Measurements from ENCODE around the gene GPBP1L1. TPM values are rescaled to one million over a fixed set of nuclear protein-coding genes. Genes with fewer than 3 reads are reported as not detected.
"Not testable (repeated sequence)": the region's sequence is repeated elsewhere in the genome, so short reads cannot be mapped to it uniquely, and the experiment has no call there.

Gene GPBP1L1
- total RNA-seq, 1 donor from 2014 or later, result 132 TPM

- peak; percentile 24 for DNase-seq (ENCODE audit: low spot score)
Observed at GRCh38 chr1:45679123-45679522, 7.2 kb downstream of the GPBP1L1 start.

GRCh38 chr1:45678489-45678888 is 7.8 kb downstream of the GPBP1L1 start:
- DNase-seq (ENCODE audit: low spot score), result no peak

- DNase-seq (ENCODE audit: low spot score), result no peak
Observed at GRCh38 chr1:45677751-45678245, 8.5 kb downstream of the GPBP1L1 start.

GRCh38 chr1:45676553-45676952 is 9.8 kb downstream of the GPBP1L1 start:
- DNase-seq (ENCODE audit: low spot score), result not testable (repeated sequence)

GRCh38 chr1:45674478-45674877 is 11.9 kb downstream of the GPBP1L1 start:
- DNase-seq (ENCODE audit: low spot score), result no peak

- no peak for DNase-seq (ENCODE audit: low spot score)
Observed at GRCh38 chr1:45673956-45674355, 12.4 kb downstream of the GPBP1L1 start.

- DNase-seq (ENCODE audit: low spot score), result no peak
Observed at GRCh38 chr1:45669859-45670655, 16.3 kb downstream of the GPBP1L1 start.

- DNase-seq (ENCODE audit: low spot score), result no peak
Observed at GRCh38 chr1:45669379-45669778, 17.0 kb downstream of the GPBP1L1 start.

GRCh38 chr1:45668526-45668925 is 17.8 kb downstream of the GPBP1L1 start:
- DNase-seq (ENCODE audit: low spot score), result no peak

GRCh38 chr1:45667321-45668111 is 18.8 kb downstream of the GPBP1L1 start:
- no peak for DNase-seq (ENCODE audit: low spot score)

GRCh38 chr1:45666836-45667235 is 19.5 kb downstream of the GPBP1L1 start:
- no peak for DNase-seq (ENCODE audit: low spot score)

GRCh38 chr1:45660336-45660735 is 26.0 kb downstream of the GPBP1L1 start:
- no peak for DNase-seq (ENCODE audit: low spot score)

- DNase-seq (ENCODE audit: low spot score), result no peak
Observed at GRCh38 chr1:45659222-45659621, 27.1 kb downstream of the GPBP1L1 start.

GRCh38 chr1:45658171-45658570 is 28.2 kb downstream of the GPBP1L1 start:
- DNase-seq (ENCODE audit: low spot score), result no peak

- no peak for DNase-seq (ENCODE audit: low spot score)
Observed at GRCh38 chr1:45656573-45657226, 29.6 kb downstream of the GPBP1L1 start.

- no peak for DNase-seq (ENCODE audit: low spot score)
Observed at GRCh38 chr1:45654540-45655280, 31.6 kb downstream of the GPBP1L1 start.

GRCh38 chr1:45647248-45648021 is 38.9 kb downstream of the GPBP1L1 start:
- DNase-seq (ENCODE audit: low spot score), result peak; percentile 38

GRCh38 chr1:45644661-45645060 is 41.7 kb downstream of the GPBP1L1 start:
- DNase-seq (ENCODE audit: low spot score), result no peak

- DNase-seq (ENCODE audit: low spot score), result no peak
Observed at GRCh38 chr1:45643978-45644377, 42.4 kb downstream of the GPBP1L1 start.

GRCh38 chr1:45643321-45643720 is 43.0 kb downstream of the GPBP1L1 start:
- DNase-seq (ENCODE audit: low spot score), result no peak

- DNase-seq (ENCODE audit: low spot score), result no peak
Observed at GRCh38 chr1:45640293-45640692, 46.0 kb downstream of the GPBP1L1 start.
